CD4-positive, alpha-beta T cell (primary cell): Measurements from ENCODE around the gene SPAG9. TPM values are rescaled to one million over a fixed set of nuclear protein-coding genes. Genes with fewer than 3 reads are reported as not detected.
A peak's percentile ranks its signal among the peaks of the same experiment; 100 is the strongest.

Source experiments
- ATAC-seq: fragments of 200-7000 bp; cut with Tn5 transposase; one replicate; pipeline ENCODE4 v1.10.0; 2022; ENCODE audit warnings: mild to moderate bottlenecking; ENCODE audit not compliant: poor library complexity
- CTCF ChIA-PET: fragments of 350-600 bp; sonication (Branson Sonifier 250); formaldehyde crosslinking; loops from one replicate; lab custom pipeline; 2021; ENCODE audit warnings: antibody characterized with exemption, inconsistent platforms; lab: Charles Lee
- POLR2A ChIA-PET: fragments of 350-600 bp; sonication (Branson Sonifier 250); formaldehyde crosslinking; loops from one replicate; lab custom pipeline; 2021; ENCODE audit warnings: antibody characterized with exemption, inconsistent platforms; lab: Charles Lee
- DNase-seq, 14 experiments: peaks; one replicate each; pipeline ENCODE4 v3.0.0-alpha.2; 2013 to 2020; ENCODE audit warnings: mixed read lengths in 2 of 14
- H3K27ac ChIP-seq, 2 donors: one replicate each; pipeline versions ENCODE4 v1.5.1 to v1.7.0; 2013; ENCODE audit warnings: low read length in 2 of 2, low read depth in 1 of 2, mild to moderate bottlenecking in 1 of 2
- H3K27me3 ChIP-seq, 2 experiments: 1 replicate in 1 of 2; 2 replicates in 1 of 2; pipeline versions ENCODE4 v1.6.1 to v1.7.0; 2013; ENCODE audit warnings: low read length in 2 of 2, control low read depth in 1 of 2, mild to moderate bottlenecking in 1 of 2, moderate library complexity in 1 of 2; ENCODE audit not compliant: insufficient read depth in 2 of 2, control insufficient read depth in 1 of 2
- H3K36me3 ChIP-seq: one replicate; pipeline ENCODE4 v1.6.1; 2013; ENCODE audit warnings: low read length, control low read depth; ENCODE audit not compliant: insufficient read depth
- H3K4me1 ChIP-seq: one replicate; pipeline ENCODE4 v1.6.1; 2013; ENCODE audit warnings: low read length, control low read depth; ENCODE audit not compliant: insufficient read depth
- H3K4me3 ChIP-seq: one replicate; pipeline ENCODE4 v1.5.1; 2013; ENCODE audit warnings: mild to moderate bottlenecking, low read length, moderate library complexity
- H3K9me3 ChIP-seq, 2 experiments: 1 replicate in 1 of 2; 2 replicates in 1 of 2; pipeline versions ENCODE4 v1.6.1 to v1.7.0; 2013; ENCODE audit warnings: low read length in 2 of 2, mild to moderate bottlenecking in 2 of 2, control low read depth in 1 of 2, moderate library complexity in 1 of 2; ENCODE audit not compliant: control insufficient read depth in 1 of 2, insufficient read depth in 1 of 2
- H3K27ac Mint-ChIP-seq: one replicate; pipeline ENCODE4 v1.8.0; 2020; ENCODE audit warnings: mixed read lengths
- H3K27me3 Mint-ChIP-seq: one replicate; pipeline ENCODE4 v1.8.0; 2021; ENCODE audit warnings: mixed read lengths
- H3K36me3 Mint-ChIP-seq: one replicate; pipeline ENCODE4 v1.8.0; 2021; ENCODE audit warnings: low read depth, mixed read lengths
- H3K4me1 Mint-ChIP-seq: one replicate; pipeline ENCODE4 v1.8.0; 2021; ENCODE audit warnings: low read depth, mixed read lengths
- H3K4me3 Mint-ChIP-seq: one replicate; pipeline ENCODE4 v1.8.0; 2020; ENCODE audit warnings: mild to moderate bottlenecking, mixed read lengths
- H3K9me3 Mint-ChIP-seq: one replicate; pipeline ENCODE4 v1.8.0; 2020; ENCODE audit warnings: mixed read lengths
- CTCF ChIP-seq: fragments of 200-600 bp; IDR thresholded peaks from one replicate; pipeline ENCODE4 v1.8.0; 2022; ENCODE audit warnings: antibody characterized with exemption, mild to moderate bottlenecking
- intact Hi-C, 2 experiments: fragments of 100-400 bp; cut with DNase I in 1 of 2; cut with micrococcal nuclease in 1 of 2; formaldehyde crosslinking; loops; one replicate each; pipeline versions ENCODE4 v1.15.1 to v1.9.0; 2023 to 2025; cut with DNase I, micrococcal nuclease
- total RNA-seq, 174 experiments: library from RNA in 2 of 174; stranded (reverse) in 2 of 174; gene quantifications; one replicate each; pipeline ENCODE4 v1.2.3 and lab custom pipeline; 2021 to 2026

The SPAG9 gene
- total RNA-seq, 2 experiments from 2014 or later = 60.2 to 64.6 TPM

GRCh38 chr17:51153210-51154072 lies 32.8 kb upstream of the SPAG9 start, which contains the start of gene NME1:
TSS of gene NME1 (plus strand) at chr17:51153559. CDS start at chr17:51155655, 2,096 bp downstream.
- peaks cover 14% of the 10 kb centered on the region for H3K36me3 Mint-ChIP-seq
- Histone ChIP-seq H3K4me1 (peaks cover 20% of the 10 kb centered on the region), H3K27ac (peak within 1 kb of the TSS; percentile 53 to 74), H3K4me3 (peak within 1 kb of the TSS; percentile 94), H3K36me3 (no peaks in the 10 kb centered on the region), H3K9me3 (no peaks in the 10 kb centered on the region), H3K27me3 (no peaks in the 10 kb centered on the region)
- intact Hi-C loops = loop anchor here (1.0 to 10.0 kb wide), 9 partner anchors 32 to 436 kb away; partner anchors contain the start of genes LUC7L3 (in 1 of the 2), MBTD1 (in 1 of the 2), SPAG9 (in 1 of the 2) and TOB1 (in 1 of the 2)
- H3K4me1 Mint-ChIP-seq = peaks cover 13% of the 10 kb centered on the region
- TF ChIP-seq CTCF = peak; percentile 81
- ChIA-PET POLR2A (interaction anchor here (0.6 to 2.1 kb wide), 22 partner anchors 9 to 845 kb away, joined by 3 to 40 read pairs (median 4); partner anchors contain the start of genes ANKRD40, LUC7L3, MBTD1 and NME2), CTCF (interaction anchor here (0.5 to 2.9 kb wide), 40 partner anchors 9 to 756 kb away, joined by 3 to 67 read pairs (median 4); partner anchors contain the start of genes LRRC59, NME2, SPAG9 and UTP18)
- H3K27ac Mint-ChIP-seq = no peak within 1 kb of the TSS
- H3K4me3 Mint-ChIP-seq = no peak within 1 kb of the TSS
- no peaks in the 10 kb centered on the region for H3K9me3 Mint-ChIP-seq
- DNase-seq (peak; percentile 93 to 99 (median 96)), ATAC-seq (peak; percentile 90)
- H3K27me3 Mint-ChIP-seq = no peaks in the 10 kb centered on the region

GRCh38 chr17:51152766-51153209 lies 32.1 kb upstream of the SPAG9 start:
- peaks cover 20% of the 10 kb centered on the region for H3K4me1 ChIP-seq
- Mint-ChIP-seq H3K36me3 (peaks cover 9% of the 10 kb centered on the region), H3K4me1 (peaks cover 13% of the 10 kb centered on the region), H3K27me3 (no peaks in the 10 kb centered on the region), H3K27ac (no peak overlapping the region), H3K9me3 (no peaks in the 10 kb centered on the region), H3K4me3 (no peak overlapping the region)
- ChIA-PET CTCF (interaction anchor here (0.5 to 2.9 kb wide), 30 partner anchors 10 to 755 kb away, joined by 3 to 67 read pairs (median 4); partner anchors contain the start of genes LRRC59, NME2 and SPAG9), POLR2A (interaction anchor here (0.6 to 2.1 kb wide), 22 partner anchors 9 to 844 kb away, joined by 3 to 40 read pairs (median 4); partner anchors contain the start of genes ANKRD40, LUC7L3, MBTD1 and NME2)
- no peak for TF ChIP-seq CTCF
- no peaks in the 10 kb centered on the region for H3K27me3 ChIP-seq
- peak overlapping the region; percentile 53 to 74 for H3K27ac ChIP-seq
- H3K9me3 ChIP-seq = no peaks in the 10 kb centered on the region
- intact Hi-C loops = loop anchor here (1.0 to 10.0 kb wide), 9 partner anchors 31 to 435 kb away; partner anchors contain the start of genes LUC7L3 (in 1 of the 2), MBTD1 (in 1 of the 2), SPAG9 (in 1 of the 2) and TOB1 (in 1 of the 2)
- no peaks in the 10 kb centered on the region for H3K36me3 ChIP-seq
- DNase-seq (no peak), ATAC-seq (no peak)
- peak overlapping the region; percentile 27 for H3K4me3 ChIP-seq

- Histone ChIP-seq H3K4me1 (peaks cover 20% of the 10 kb centered on the region), H3K4me3 (no peak overlapping the region), H3K36me3 (no peaks in the 10 kb centered on the region), H3K27me3 (no peaks in the 10 kb centered on the region), H3K27ac (no peak overlapping the region), H3K9me3 (no peaks in the 10 kb centered on the region)
- H3K4me1 Mint-ChIP-seq = peaks cover 5% of the 10 kb centered on the region
- TF ChIP-seq CTCF = no peak
- no peaks in the 10 kb centered on the region for H3K36me3 Mint-ChIP-seq
- ChIA-PET POLR2A (no interaction called here), CTCF (no interaction called here)
- intact Hi-C loops = loop anchor here (5.0 to 10.0 kb wide), 4 partner anchors 96 to 434 kb away; partner anchors contain the start of genes LUC7L3 (in 1 of the 2), MBTD1 (in 1 of the 2) and UTP18 (in 1 of the 2)
- no peak overlapping the region for H3K27ac Mint-ChIP-seq
- H3K4me3 Mint-ChIP-seq = no peak overlapping the region
- H3K27me3 Mint-ChIP-seq = no peaks in the 10 kb centered on the region
- H3K9me3 Mint-ChIP-seq = no peaks in the 10 kb centered on the region
- ATAC-seq (no peak), DNase-seq (no peak)
Measured at GRCh38 chr17:51150932-51151331, 30.3 kb upstream of the SPAG9 start.
